HL-60 (cell line): ENCODE data around the gene CATSPERB.
A peak's percentile ranks its signal among the peaks of the same experiment; 100 is the strongest.
"Not testable (repeated sequence)": the region's sequence is repeated elsewhere in the genome, so short reads cannot be mapped to it uniquely, and the experiment has no call there.

ENCODE experiments used
- DNase-seq, 2 experiments: peaks; one replicate each; pipeline ENCODE4 v3.0.0-alpha.2; 2010 to 2020; ENCODE audit warnings: low read depth in 1 of 2, low spot score in 1 of 2
- H3K27ac ChIP-seq: fragments of 250-450 bp; sonication (Bioruptor Pico); replicated peaks from 2 replicates; pipeline ENCODE4 v1.5.1; 2020; ENCODE audit warnings: mild to moderate bottlenecking, moderate library complexity
- H3K27me3 ChIP-seq: fragments of 250-450 bp; sonication (Bioruptor Pico); 2 replicates; pipeline ENCODE4 v1.5.1; 2021; ENCODE audit warnings: mild to moderate bottlenecking, moderate library complexity; ENCODE audit not compliant: insufficient read depth, poor library complexity, severe bottlenecking
- H3K4me3 ChIP-seq: replicated peaks from 2 replicates; pipeline ENCODE4 v1.5.1; 2011; ENCODE audit warnings: mild to moderate bottlenecking, control low read depth, low read length; ENCODE audit not compliant: insufficient read depth
- GABPA ChIP-seq: IDR thresholded peaks from 2 replicates; pipeline ENCODE4 v1.6.1; 2012; ENCODE audit warnings: low read depth
- POLR2AphosphoS5 ChIP-seq: IDR thresholded peaks from 2 replicates; pipeline ENCODE4 v1.6.1; 2012; ENCODE audit warnings: low read depth
- SPI1 ChIP-seq: IDR thresholded peaks from 2 replicates; pipeline ENCODE4 v1.6.1; 2012; ENCODE audit warnings: low read depth, mild to moderate bottlenecking, borderline replicate concordance
- TF ChIP-seq, protein P1 (sequence below): IDR thresholded peaks from 2 replicates; pipeline ENCODE4 v1.6.1; 2012; ENCODE audit warnings: low read depth; ENCODE audit not compliant: insufficient replicate concordance
- TF ChIP-seq, protein P2 (sequence below): IDR thresholded peaks from one replicate; pipeline ENCODE4 v1.5.1; 2011; ENCODE audit warnings: low read length, control low read depth, inconsistent platforms; ENCODE audit not compliant: insufficient read depth

The CATSPERB gene

DNA sequence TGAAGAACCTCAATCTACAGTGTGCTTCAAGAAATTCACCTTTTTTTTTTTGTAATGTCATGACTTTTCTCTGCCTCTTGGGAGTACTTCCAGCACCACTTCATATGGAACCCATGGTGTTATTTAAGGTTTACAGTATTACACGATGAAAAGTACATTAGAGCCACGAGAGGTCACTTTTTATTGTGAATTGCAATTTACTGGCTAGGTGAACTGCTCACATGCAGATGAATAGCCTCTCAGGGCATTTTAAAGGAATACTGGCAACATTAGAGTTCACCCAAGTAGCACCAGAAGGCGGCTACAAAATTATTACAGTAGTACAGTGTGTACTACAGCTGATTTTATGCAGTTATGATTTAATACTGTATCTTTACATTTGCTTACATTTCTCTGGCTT is 122.7 kb downstream of the CATSPERB start:
- Histone ChIP-seq H3K27me3 (peaks cover 7% of the 10 kb centered on the region), H3K4me3 (no peak overlapping the region), H3K27ac (no peak overlapping the region)
- TF ChIP-seq, protein P1, sequence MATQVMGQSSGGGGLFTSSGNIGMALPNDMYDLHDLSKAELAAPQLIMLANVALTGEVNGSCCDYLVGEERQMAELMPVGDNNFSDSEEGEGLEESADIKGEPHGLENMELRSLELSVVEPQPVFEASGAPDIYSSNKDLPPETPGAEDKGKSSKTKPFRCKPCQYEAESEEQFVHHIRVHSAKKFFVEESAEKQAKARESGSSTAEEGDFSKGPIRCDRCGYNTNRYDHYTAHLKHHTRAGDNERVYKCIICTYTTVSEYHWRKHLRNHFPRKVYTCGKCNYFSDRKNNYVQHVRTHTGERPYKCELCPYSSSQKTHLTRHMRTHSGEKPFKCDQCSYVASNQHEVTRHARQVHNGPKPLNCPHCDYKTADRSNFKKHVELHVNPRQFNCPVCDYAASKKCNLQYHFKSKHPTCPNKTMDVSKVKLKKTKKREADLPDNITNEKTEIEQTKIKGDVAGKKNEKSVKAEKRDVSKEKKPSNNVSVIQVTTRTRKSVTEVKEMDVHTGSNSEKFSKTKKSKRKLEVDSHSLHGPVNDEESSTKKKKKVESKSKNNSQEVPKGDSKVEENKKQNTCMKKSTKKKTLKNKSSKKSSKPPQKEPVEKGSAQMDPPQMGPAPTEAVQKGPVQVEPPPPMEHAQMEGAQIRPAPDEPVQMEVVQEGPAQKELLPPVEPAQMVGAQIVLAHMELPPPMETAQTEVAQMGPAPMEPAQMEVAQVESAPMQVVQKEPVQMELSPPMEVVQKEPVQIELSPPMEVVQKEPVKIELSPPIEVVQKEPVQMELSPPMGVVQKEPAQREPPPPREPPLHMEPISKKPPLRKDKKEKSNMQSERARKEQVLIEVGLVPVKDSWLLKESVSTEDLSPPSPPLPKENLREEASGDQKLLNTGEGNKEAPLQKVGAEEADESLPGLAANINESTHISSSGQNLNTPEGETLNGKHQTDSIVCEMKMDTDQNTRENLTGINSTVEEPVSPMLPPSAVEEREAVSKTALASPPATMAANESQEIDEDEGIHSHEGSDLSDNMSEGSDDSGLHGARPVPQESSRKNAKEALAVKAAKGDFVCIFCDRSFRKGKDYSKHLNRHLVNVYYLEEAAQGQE: no peak
- TF ChIP-seq SPI1 (no peak), POLR2AphosphoS5 (no peak), GABPA (no peak)
- TF ChIP-seq, protein P2, sequence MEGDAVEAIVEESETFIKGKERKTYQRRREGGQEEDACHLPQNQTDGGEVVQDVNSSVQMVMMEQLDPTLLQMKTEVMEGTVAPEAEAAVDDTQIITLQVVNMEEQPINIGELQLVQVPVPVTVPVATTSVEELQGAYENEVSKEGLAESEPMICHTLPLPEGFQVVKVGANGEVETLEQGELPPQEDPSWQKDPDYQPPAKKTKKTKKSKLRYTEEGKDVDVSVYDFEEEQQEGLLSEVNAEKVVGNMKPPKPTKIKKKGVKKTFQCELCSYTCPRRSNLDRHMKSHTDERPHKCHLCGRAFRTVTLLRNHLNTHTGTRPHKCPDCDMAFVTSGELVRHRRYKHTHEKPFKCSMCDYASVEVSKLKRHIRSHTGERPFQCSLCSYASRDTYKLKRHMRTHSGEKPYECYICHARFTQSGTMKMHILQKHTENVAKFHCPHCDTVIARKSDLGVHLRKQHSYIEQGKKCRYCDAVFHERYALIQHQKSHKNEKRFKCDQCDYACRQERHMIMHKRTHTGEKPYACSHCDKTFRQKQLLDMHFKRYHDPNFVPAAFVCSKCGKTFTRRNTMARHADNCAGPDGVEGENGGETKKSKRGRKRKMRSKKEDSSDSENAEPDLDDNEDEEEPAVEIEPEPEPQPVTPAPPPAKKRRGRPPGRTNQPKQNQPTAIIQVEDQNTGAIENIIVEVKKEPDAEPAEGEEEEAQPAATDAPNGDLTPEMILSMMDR: no peak
- DNase-seq: no peak

DNA sequence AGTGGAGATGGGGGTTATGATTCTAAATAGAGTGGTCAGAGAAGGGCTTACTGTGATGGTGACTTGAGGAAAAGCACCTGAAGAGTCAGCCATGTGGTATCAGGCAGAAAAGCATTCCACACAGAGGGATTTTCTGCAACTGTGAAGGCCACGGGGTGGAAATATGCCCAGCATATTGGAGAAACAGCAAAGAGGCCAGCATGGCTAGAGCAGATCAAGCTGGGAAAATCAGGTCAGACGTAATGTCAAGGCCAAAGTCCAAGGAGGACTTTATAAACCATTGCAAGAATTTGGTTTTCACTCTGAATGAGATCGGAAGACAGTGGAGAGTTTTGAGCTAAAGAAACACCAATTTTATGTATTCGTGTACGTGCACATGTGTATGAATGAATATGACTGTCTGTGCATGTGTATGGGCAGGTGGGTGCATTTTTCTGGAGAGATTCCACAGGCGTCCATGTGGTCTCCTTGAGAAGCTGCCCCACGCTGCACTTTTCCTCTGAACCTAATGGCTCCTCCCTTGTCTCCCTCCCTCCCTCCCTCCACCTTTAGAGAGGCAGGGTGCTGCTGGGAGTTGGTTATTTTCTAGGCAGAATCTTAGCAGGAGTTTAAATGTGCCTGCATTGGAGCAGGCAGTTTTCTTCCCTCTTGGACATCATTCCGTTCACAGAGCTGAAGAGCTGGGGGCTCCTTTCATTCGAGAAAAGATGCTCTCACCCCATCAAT is 124.4 kb downstream of the CATSPERB start:
- Histone ChIP-seq H3K4me3 (no peak overlapping the region), H3K27me3 (peaks cover 7% of the 10 kb centered on the region), H3K27ac (no peak overlapping the region)
- TF ChIP-seq POLR2AphosphoS5 (no peak), GABPA (no peak), SPI1 (no peak)
- TF ChIP-seq, protein P2: no peak
- TF ChIP-seq, protein P1: no peak
- no peak for DNase-seq

DNA sequence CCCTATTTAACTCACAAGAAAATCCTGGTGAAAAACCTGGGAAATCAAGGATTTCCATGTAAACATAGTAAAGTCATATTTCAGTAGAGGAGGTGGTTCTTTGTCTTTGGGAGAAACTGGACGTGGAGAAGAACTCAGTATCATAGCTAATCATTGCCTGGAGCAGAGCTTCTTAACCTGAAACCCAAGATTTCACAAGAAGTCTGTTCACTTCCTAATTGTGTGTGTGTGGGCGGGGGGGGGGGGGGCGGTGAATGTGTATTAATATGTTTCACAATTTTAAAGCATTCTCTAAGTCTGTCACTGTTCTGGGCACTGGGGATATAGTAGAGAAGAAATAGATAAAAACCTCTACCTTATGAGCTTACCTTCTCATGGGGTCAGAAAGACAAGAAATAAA is 125.0 kb downstream of the CATSPERB start:
- TF ChIP-seq SPI1: no peak
- H3K27ac ChIP-seq: no peak overlapping the region
- peaks cover 7% of the 10 kb centered on the region for H3K27me3 ChIP-seq
- DNase-seq: peak in 1 of 2 experiments; percentile 7
- H3K4me3 ChIP-seq: no peak overlapping the region

DNA sequence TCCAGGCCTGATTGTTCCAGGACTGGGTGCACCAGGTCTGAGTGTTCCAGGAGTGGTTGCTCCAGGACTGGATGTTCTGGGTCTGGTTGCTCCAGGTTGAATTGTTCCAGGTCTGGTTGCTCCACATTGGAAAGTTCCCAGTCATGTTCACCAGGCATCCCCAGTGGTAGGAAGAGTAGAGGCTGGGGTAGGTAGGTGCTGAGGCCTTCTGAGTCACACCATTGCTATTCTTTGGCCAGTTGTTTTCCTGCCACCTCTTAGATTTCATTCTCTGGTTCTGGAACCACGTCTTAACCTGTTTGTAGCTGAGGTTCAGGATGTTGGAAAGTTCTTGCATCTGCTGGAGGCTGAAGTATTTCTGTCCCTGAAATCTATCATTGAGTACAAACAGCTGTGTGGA is 127.3 kb downstream of the CATSPERB start:
- H3K4me3 ChIP-seq, H3K27ac ChIP-seq, H3K27me3 ChIP-seq, DNase-seq: not testable (repeated sequence)

DNA sequence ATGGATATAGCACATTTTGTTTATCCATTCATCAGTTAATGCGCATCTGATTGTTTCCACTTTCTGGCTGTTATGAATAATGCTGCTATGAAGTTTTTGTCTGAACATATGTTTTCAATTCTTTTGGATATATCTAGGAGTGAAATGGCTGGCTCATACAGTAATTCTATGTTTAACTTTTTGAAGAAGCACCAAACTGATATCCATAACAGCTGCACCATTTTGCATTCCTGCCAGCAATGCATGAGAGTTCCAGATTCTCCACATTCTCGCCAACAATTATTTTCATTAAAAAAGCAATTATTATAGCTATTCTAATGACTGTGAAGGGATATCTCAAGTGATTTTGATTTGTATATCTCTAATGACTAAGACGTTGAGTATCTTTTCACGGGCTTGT is 131.9 kb downstream of the CATSPERB start:
- H3K27ac ChIP-seq: no peak overlapping the region
- H3K27me3 ChIP-seq: no peaks in the 10 kb centered on the region
- no peak for TF ChIP-seq POLR2AphosphoS5
- TF ChIP-seq, protein P2: no peak
- TF ChIP-seq SPI1: no peak
- TF ChIP-seq, protein P1: no peak
- TF ChIP-seq GABPA: no peak
- no peak for DNase-seq
- no peak overlapping the region for H3K4me3 ChIP-seq
